ENCODE data around the gene PLEKHM3.

DNA sequence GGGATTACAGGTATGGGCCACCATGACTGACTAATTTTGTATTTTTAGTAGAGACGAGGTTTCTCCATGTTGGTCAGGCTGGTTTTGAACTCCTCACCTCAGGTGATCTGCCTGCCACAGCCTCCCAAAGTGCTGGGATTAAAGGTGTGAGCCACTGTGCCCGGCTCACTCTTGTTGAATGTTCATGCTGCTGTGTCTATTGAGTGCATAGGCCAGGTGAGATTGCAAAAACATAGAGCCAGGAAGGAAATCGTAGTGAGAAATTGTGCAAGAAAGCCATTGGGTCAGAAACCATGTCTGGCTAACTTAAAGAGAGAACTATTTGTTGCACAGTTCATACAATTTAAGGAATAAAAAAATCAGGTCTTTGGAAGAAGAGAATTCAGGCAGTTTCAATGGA is 210.1 kb downstream of the PLEKHM3 start:
- TF ChIP-seq, protein P1, sequence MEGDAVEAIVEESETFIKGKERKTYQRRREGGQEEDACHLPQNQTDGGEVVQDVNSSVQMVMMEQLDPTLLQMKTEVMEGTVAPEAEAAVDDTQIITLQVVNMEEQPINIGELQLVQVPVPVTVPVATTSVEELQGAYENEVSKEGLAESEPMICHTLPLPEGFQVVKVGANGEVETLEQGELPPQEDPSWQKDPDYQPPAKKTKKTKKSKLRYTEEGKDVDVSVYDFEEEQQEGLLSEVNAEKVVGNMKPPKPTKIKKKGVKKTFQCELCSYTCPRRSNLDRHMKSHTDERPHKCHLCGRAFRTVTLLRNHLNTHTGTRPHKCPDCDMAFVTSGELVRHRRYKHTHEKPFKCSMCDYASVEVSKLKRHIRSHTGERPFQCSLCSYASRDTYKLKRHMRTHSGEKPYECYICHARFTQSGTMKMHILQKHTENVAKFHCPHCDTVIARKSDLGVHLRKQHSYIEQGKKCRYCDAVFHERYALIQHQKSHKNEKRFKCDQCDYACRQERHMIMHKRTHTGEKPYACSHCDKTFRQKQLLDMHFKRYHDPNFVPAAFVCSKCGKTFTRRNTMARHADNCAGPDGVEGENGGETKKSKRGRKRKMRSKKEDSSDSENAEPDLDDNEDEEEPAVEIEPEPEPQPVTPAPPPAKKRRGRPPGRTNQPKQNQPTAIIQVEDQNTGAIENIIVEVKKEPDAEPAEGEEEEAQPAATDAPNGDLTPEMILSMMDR (conservative IDR thresholded peaks at IDR 0.05; ENCODE audit: low read depth, low read length): no peak
- TF ChIP-seq POLR2A (IDR thresholded peaks at IDR 0.05; ENCODE audit: low read depth, low read length) (no peak), RCOR1 (IDR thresholded peaks at IDR 0.05; ENCODE audit: insufficient replicate concordance, low read length) (no peak), MAFK (IDR thresholded peaks at IDR 0.05; ENCODE audit: low read depth, low read length) (no peak), SMC3 (IDR thresholded peaks at IDR 0.05; ENCODE audit: low read depth, low read length) (no peak), MXI1 (IDR thresholded peaks at IDR 0.05; ENCODE audit: borderline replicate concordance, low read depth, low read length) (no peak), RFX5 (IDR thresholded peaks at IDR 0.05; ENCODE audit: low read depth, low read length) (no peak), CHD1 (IDR thresholded peaks at IDR 0.05; ENCODE audit: low read depth, low read length) (no peak), RAD21 (IDR thresholded peaks at IDR 0.05; ENCODE audit: low read length) (no peak), FOS (IDR thresholded peaks at IDR 0.05; ENCODE audit: low read depth, low read length) (no peak)
- TF ChIP-seq, protein P2, sequence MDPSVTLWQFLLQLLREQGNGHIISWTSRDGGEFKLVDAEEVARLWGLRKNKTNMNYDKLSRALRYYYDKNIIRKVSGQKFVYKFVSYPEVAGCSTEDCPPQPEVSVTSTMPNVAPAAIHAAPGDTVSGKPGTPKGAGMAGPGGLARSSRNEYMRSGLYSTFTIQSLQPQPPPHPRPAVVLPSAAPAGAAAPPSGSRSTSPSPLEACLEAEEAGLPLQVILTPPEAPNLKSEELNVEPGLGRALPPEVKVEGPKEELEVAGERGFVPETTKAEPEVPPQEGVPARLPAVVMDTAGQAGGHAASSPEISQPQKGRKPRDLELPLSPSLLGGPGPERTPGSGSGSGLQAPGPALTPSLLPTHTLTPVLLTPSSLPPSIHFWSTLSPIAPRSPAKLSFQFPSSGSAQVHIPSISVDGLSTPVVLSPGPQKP (IDR thresholded peaks at IDR 0.05; ENCODE audit: borderline replicate concordance, low read depth, low read length): no peak
- TF ChIP-seq, protein P3, sequence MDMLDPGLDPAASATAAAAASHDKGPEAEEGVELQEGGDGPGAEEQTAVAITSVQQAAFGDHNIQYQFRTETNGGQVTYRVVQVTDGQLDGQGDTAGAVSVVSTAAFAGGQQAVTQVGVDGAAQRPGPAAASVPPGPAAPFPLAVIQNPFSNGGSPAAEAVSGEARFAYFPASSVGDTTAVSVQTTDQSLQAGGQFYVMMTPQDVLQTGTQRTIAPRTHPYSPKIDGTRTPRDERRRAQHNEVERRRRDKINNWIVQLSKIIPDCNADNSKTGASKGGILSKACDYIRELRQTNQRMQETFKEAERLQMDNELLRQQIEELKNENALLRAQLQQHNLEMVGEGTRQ (IDR thresholded peaks at IDR 0.05; ENCODE audit: low read depth, low read length): no peak

Measured in IMR-90 (cell line).